Epithelial cell of esophagus (primary cell): ENCODE measurements around the gene CRLF2.

ENCODE experiments used
- DNase-seq: peaks from one replicate; pipeline ENCODE4 v3.0.0; 2010; ENCODE audit warnings: low read depth
- H3K4me3 ChIP-seq: 2 replicates; pipeline ENCODE4 v1.5.1; 2011; ENCODE audit warnings: mild to moderate bottlenecking, low read length, control low read depth
- CTCF ChIP-seq: IDR thresholded peaks from 2 replicates; pipeline ENCODE4 v1.5.1; 2011; ENCODE audit warnings: low read depth, mild to moderate bottlenecking, low read length, control low read depth, inconsistent platforms; ENCODE audit not compliant: insufficient read depth; ENCODE audit errors: missing control alignments

Gene CRLF2

GRCh38 chrX:1224954-1225353 is 12.5 kb upstream of the CRLF2 start:
- H3K4me3 ChIP-seq: no peak overlapping the region
- TF ChIP-seq CTCF: no peak
- DNase-seq: no peak

GRCh38 chrX:1223242-1223600 is 10.8 kb upstream of the CRLF2 start:
- TF ChIP-seq CTCF: no peak
- no peak overlapping the region for H3K4me3 ChIP-seq
- DNase-seq: no peak

- no peak for TF ChIP-seq CTCF
- peak; percentile 21 for DNase-seq
- no peak overlapping the region for H3K4me3 ChIP-seq
Measured at GRCh38 chrX:1222531-1223241, 10.2 kb upstream of the CRLF2 start.

- no peak for DNase-seq
- TF ChIP-seq CTCF: no peak
- no peak overlapping the region for H3K4me3 ChIP-seq
Measured at GRCh38 chrX:1221296-1221845, 8.9 kb upstream of the CRLF2 start.

- TF ChIP-seq CTCF: no peak
Measured at GRCh38 chrX:1218286-1218685, 5.8 kb upstream of the CRLF2 start.

GRCh38 chrX:1215123-1215823 is 2.8 kb upstream of the CRLF2 start:
- no peak for TF ChIP-seq CTCF
- no peak for DNase-seq
- no peak overlapping the region for H3K4me3 ChIP-seq

More at GRCh38 chrX:1218286-1218685, 5.8 kb upstream of the CRLF2 start:
- DNase-seq: no peak
- no peak overlapping the region for H3K4me3 ChIP-seq

- no peak for TF ChIP-seq CTCF
- no peak overlapping the region for H3K4me3 ChIP-seq
- no peak for DNase-seq
Measured at GRCh38 chrX:1213971-1214370, 1.5 kb upstream of the CRLF2 start.
